PC-3 (cell line): Measurements from ENCODE around the gene AHNAK2. TPM values are rescaled to one million over a fixed set of nuclear protein-coding genes. Genes with fewer than 3 reads are reported as not detected.

Experiments used
- ATAC-seq: fragments of 200-7000 bp; cut with Tn5 transposase; 2 replicates; pipeline ENCODE4 v1.9.1; 2020; ENCODE audit warnings: mild to moderate bottlenecking, moderate library complexity
- BruUV-seq: library from RNA; stranded (reverse); fragments of 400-500 nt; replicated peaks from 2 replicates; lab custom pipeline; 2021; lab: Mats Ljungman, UMichigan
- CTCF ChIA-PET: fragments of 300-600 bp; sonication (Branson Sonifier 250); formaldehyde crosslinking; loops from one replicate; lab custom pipeline; 2022; ENCODE audit warnings: antibody characterized with exemption; lab: Charles Lee
- POLR2A ChIA-PET: fragments of 300-600 bp; sonication (Branson Sonifier 250); formaldehyde crosslinking; loops from one replicate; lab custom pipeline; 2022; ENCODE audit warnings: antibody characterized with exemption; ENCODE audit not compliant: unreplicated experiment; lab: Charles Lee
- DNase-seq: peaks from one replicate; pipeline ENCODE4 v3.0.0-alpha.2; 2015
- H2AFZ ChIP-seq: fragments of 300-600 bp; sonication (generic); 2 replicates; pipeline ENCODE4 v1.6.0; 2016; ENCODE audit warnings: antibody characterized with exemption, low read length
- H3F3A ChIP-seq: fragments of 300-600 bp; sonication (generic); one replicate; pipeline ENCODE4 v1.6.0; 2017; ENCODE audit warnings: antibody characterized with exemption, low read length, control low read depth, mild to moderate bottlenecking; ENCODE audit not compliant: unreplicated experiment
- H3K27ac ChIP-seq: fragments of 300-600 bp; sonication (generic); 2 replicates; pipeline ENCODE4 v1.5.1; 2016; ENCODE audit warnings: mild to moderate bottlenecking, low read length
- H3K27me3 ChIP-seq: fragments of 300-600 bp; sonication (generic); 2 replicates; pipeline ENCODE4 v1.6.1; 2016; ENCODE audit warnings: low read length, mixed read lengths
- H3K36me3 ChIP-seq: fragments of 300-600 bp; sonication (generic); 2 replicates; pipeline ENCODE4 v1.6.1; 2016; ENCODE audit warnings: low read depth, mixed run types, low read length, mixed read lengths
- H3K4me1 ChIP-seq: fragments of 300-600 bp; sonication (generic); 2 replicates; pipeline ENCODE4 v1.5.1; 2016; ENCODE audit warnings: low read length; ENCODE audit not compliant: insufficient read depth
- H3K4me2 ChIP-seq: fragments of 300-600 bp; sonication (generic); 2 replicates; pipeline ENCODE4 v1.6.0; 2016; ENCODE audit warnings: low read length
- H3K4me3 ChIP-seq: fragments of 300-600 bp; sonication (generic); 2 replicates; pipeline ENCODE4 v1.5.1; 2016; ENCODE audit warnings: mild to moderate bottlenecking, low read length, mixed read lengths
- H3K79me2 ChIP-seq: fragments of 300-600 bp; sonication (generic); 2 replicates; pipeline ENCODE4 v1.6.1; 2017; ENCODE audit warnings: low read length, mixed read lengths
- H3K9ac ChIP-seq: fragments of 300-600 bp; sonication (generic); 2 replicates; pipeline ENCODE4 v1.6.0; 2016; ENCODE audit warnings: mild to moderate bottlenecking, low read length
- H3K9me2 ChIP-seq: fragments of 300-600 bp; sonication (generic); replicated peaks from 2 replicates; pipeline ENCODE4 v1.6.1; 2016; ENCODE audit warnings: mixed run types, low read length, mixed read lengths
- H3K9me3 ChIP-seq: fragments of 300-600 bp; sonication (generic); 2 replicates; pipeline ENCODE4 v1.6.1; 2016; ENCODE audit warnings: low read length, mixed read lengths
- H4K20me1 ChIP-seq: fragments of 300-600 bp; sonication (generic); 2 replicates; pipeline ENCODE4 v1.6.1; 2016; ENCODE audit warnings: low read length, mixed read lengths
- EZH2 ChIP-seq: fragments of 300-600 bp; sonication (generic); IDR thresholded peaks from one replicate; pipeline ENCODE4 v1.6.1; 2017; ENCODE audit warnings: antibody characterized with exemption, mild to moderate bottlenecking, low read length; ENCODE audit not compliant: unreplicated experiment
- EZH2phosphoT487 ChIP-seq: fragments of 300-600 bp; sonication (generic); IDR thresholded peaks from 2 replicates; pipeline ENCODE4 v1.6.1; 2018; ENCODE audit warnings: mild to moderate bottlenecking, antibody characterized with exemption, low read length, borderline replicate concordance
- intact Hi-C: fragments of 100-400 bp; cut with micrococcal nuclease; formaldehyde crosslinking; loops from 2 replicates; pipeline ENCODE4 v1.9.0; 2023
- total RNA-seq: library from RNA; depleted of rRNA; stranded (reverse); fragments of >200 nt; gene quantifications from 2 replicates; pipeline ENCODE4 v1.2.3, GENCODE V29; 2014
- TF ChIP-seq, protein P1 (sequence below): fragments of 300-600 bp; sonication (generic); conservative IDR thresholded peaks from 2 replicates; pipeline ENCODE4 v1.5.1; 2017; ENCODE audit warnings: antibody characterized with exemption, low read depth, mild to moderate bottlenecking, low read length

AHNAK2 gene
- total RNA-seq, 1 experiment from 2014 or later, result 25.0 TPM

- no peak for DNase-seq
- H3K9ac ChIP-seq, result no peak overlapping the region
- BruUV-seq, result no TSS peak
- H3K9me2 ChIP-seq, result no peaks in the 10 kb centered on the region
- H3K27ac ChIP-seq, result no peak overlapping the region
- no peak overlapping the region for H3K4me3 ChIP-seq
- no peaks in the 10 kb centered on the region for H3F3A ChIP-seq
- ChIA-PET CTCF (interaction anchor here (0.6 kb wide), 1 partner anchor 23 kb away, joined by 3 read pairs; no protein-coding TSS in a partner anchor), POLR2A (no interaction called here)
- peaks cover 29% of the 10 kb centered on the region for H3K4me1 ChIP-seq
- H3K79me2 ChIP-seq, result peaks cover 18% of the 10 kb centered on the region
- no peaks in the 10 kb centered on the region for H4K20me1 ChIP-seq
- H3K27me3 ChIP-seq, result no peaks in the 10 kb centered on the region
- no peaks in the 10 kb centered on the region for H3K36me3 ChIP-seq
- TF ChIP-seq EZH2phosphoT487, result no peak
- TF ChIP-seq EZH2, result no peak
- TF ChIP-seq, protein P1, sequence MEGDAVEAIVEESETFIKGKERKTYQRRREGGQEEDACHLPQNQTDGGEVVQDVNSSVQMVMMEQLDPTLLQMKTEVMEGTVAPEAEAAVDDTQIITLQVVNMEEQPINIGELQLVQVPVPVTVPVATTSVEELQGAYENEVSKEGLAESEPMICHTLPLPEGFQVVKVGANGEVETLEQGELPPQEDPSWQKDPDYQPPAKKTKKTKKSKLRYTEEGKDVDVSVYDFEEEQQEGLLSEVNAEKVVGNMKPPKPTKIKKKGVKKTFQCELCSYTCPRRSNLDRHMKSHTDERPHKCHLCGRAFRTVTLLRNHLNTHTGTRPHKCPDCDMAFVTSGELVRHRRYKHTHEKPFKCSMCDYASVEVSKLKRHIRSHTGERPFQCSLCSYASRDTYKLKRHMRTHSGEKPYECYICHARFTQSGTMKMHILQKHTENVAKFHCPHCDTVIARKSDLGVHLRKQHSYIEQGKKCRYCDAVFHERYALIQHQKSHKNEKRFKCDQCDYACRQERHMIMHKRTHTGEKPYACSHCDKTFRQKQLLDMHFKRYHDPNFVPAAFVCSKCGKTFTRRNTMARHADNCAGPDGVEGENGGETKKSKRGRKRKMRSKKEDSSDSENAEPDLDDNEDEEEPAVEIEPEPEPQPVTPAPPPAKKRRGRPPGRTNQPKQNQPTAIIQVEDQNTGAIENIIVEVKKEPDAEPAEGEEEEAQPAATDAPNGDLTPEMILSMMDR, result no peak
- no peak for ATAC-seq
- H3K9me3 ChIP-seq, result no peaks in the 10 kb centered on the region
- H3K4me2 ChIP-seq, result no peak overlapping the region
- no peak overlapping the region for H2AFZ ChIP-seq
- intact Hi-C loops, result no loop called here
Measured at GRCh38 chr14:104980611-104981531, 2.7 kb upstream of the AHNAK2 start.

GRCh38 chr14:104979758-104980610, 1.8 kb upstream of the AHNAK2 start:
- Histone ChIP-seq H3K9me2 (no peaks in the 10 kb centered on the region), H3K9me3 (no peaks in the 10 kb centered on the region), H3K27ac (no peak overlapping the region), H3F3A (no peaks in the 10 kb centered on the region), H3K4me1 (peaks cover 38% of the 10 kb centered on the region), H3K9ac (no peak overlapping the region), H3K79me2 (peaks cover 26% of the 10 kb centered on the region), H2AFZ (no peak overlapping the region), H3K36me3 (no peaks in the 10 kb centered on the region), H3K4me3 (no peak overlapping the region), H4K20me1 (no peaks in the 10 kb centered on the region), H3K27me3 (no peaks in the 10 kb centered on the region), H3K4me2 (0 out of 2 replicates have a peak overlapping the region, but pooled peaks have one; percentile 0)
- intact Hi-C loops, result no loop called here
- ATAC-seq (peak; percentile 34), DNase-seq (peak; percentile 82)
- ChIA-PET CTCF (interaction anchor here (0.6 kb wide), 1 partner anchor 24 kb away, joined by 3 read pairs; no protein-coding TSS in a partner anchor), POLR2A (interaction anchor here (0.5 kb wide), 1 partner anchor 23 kb away, joined by 5 read pairs; no protein-coding TSS in a partner anchor)
- TF ChIP-seq, protein P1, result no peak
- no peak for TF ChIP-seq EZH2
- TF ChIP-seq EZH2phosphoT487, result no peak
- no TSS peak for BruUV-seq
